PFSK-1 (cell line): ENCODE results near the gene EEF1G.
A peak's percentile ranks its signal among the peaks of the same experiment; 100 is the strongest.

ENCODE experiments used
- FOXP2 ChIP-seq: optimal IDR thresholded peaks from 2 replicates; pipeline ENCODE3; 2011; ENCODE audit warnings: borderline replicate concordance, control low read depth, inconsistent platforms; ENCODE audit not compliant: insufficient read depth; ENCODE audit errors: extremely low read length, extremely low read depth
- POLR2AphosphoS5 ChIP-seq: IDR thresholded peaks from 2 replicates; pipeline ENCODE4 v1.6.1; 2012; ENCODE audit warnings: low read depth, mild to moderate bottlenecking, control low read depth, low read length, moderate library complexity
- REST ChIP-seq, 2 experiments: IDR thresholded peaks; 2 replicates each; pipeline versions ENCODE4 v1.6.1 to v1.8.0; 2011 to 2012; ENCODE audit warnings: low read depth in 2 of 2, low read length in 2 of 2, control low read depth in 1 of 2, inconsistent platforms in 1 of 2, mild to moderate bottlenecking in 1 of 2, moderate library complexity in 1 of 2; ENCODE audit not compliant: insufficient read depth in 1 of 2
- SIN3A ChIP-seq: IDR thresholded peaks from 2 replicates; pipeline ENCODE4 v1.6.1; 2012; ENCODE audit warnings: mild to moderate bottlenecking, low read length, moderate library complexity, borderline replicate concordance; ENCODE audit not compliant: insufficient read depth
- TAF1 ChIP-seq: IDR thresholded peaks from 2 replicates; pipeline ENCODE4 v1.6.1; 2012; ENCODE audit warnings: low read length, control low read depth, borderline replicate concordance; ENCODE audit not compliant: insufficient read depth

EEF1G gene

DNA sequence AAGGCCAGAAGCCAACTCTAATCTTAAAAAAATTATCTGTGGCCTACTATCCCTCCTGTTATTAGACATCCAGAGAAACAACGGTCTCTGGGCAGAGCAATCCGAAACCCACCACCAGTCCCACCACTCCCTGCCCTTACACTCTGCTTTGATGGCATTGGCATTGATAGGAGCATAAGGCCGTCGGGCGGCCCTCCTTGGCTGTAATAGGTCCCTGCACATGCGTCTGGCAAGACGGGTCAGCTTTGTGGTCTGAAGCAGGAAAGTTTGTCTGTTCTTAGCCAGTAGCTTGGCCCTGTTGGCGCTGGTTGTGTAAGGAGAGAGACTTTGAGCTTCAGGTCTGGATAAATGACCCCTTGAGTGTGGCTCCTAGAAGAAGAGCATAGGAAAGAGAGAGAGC is 21.4 kb upstream of the EEF1G start:
- TF ChIP-seq FOXP2, result no peak
- TF ChIP-seq REST (IDR thresholded peaks at IDR 0.05; ENCODE audit: insufficient read depth in 1 of 2, low read depth in 2 of 2, low read length in 2 of 2), result no peak
- TF ChIP-seq POLR2AphosphoS5, result peak; percentile 25; the same call in 1 of the 2 replicates
- no peak for TF ChIP-seq SIN3A

- TF ChIP-seq REST (IDR thresholded peaks at IDR 0.05; ENCODE audit: insufficient read depth in 1 of 2, low read depth in 2 of 2, low read length in 2 of 2), result no peak
- TF ChIP-seq FOXP2, result no peak
- no peak for TF ChIP-seq POLR2AphosphoS5
- no peak for TF ChIP-seq SIN3A
- TF ChIP-seq TAF1, result no peak
Measured at GRCh38 chr11:62593434-62594044, 19.8 kb upstream of the EEF1G start.

GRCh38 chr11:62592989-62593421 is 19.3 kb upstream of the EEF1G start:
- TF ChIP-seq TAF1, result no peak
- no peak for TF ChIP-seq SIN3A
- no peak for TF ChIP-seq POLR2AphosphoS5
- TF ChIP-seq FOXP2, result no peak
- TF ChIP-seq REST (IDR thresholded peaks at IDR 0.05; ENCODE audit: insufficient read depth in 1 of 2, low read depth in 2 of 2, low read length in 2 of 2), result no peak

DNA sequence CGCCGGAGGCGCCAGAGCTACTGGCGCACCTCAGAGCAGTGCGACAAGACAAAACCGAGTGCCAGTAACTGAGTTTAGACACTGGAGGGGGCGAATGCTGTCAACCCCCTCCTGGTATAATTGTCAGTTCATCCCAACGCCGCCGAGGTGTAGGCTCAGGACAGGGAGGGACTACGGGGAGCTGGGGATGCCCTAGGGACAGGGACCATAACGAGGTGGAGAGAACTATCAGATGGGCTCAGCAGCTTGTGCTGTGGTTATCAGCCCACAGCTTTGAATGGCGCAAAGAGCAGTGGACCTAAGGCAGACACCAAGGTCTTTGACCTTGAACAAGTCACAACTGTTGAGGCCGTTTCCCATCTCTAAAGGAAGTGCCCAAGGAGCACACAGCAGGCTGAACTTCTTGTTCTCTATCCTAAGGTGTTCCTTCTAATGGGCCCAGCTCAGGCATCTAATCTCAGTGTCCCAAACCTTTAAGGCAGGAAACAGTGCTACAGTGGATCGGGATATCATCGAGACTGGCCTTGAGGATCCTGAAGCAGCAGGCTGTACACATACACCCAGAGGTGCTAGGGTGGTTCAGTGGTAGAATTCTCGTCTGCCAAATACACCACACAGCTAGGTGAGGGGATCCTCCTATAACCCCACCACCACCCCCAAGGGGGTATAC is 18.6 kb upstream of the EEF1G start:
- no peak for TF ChIP-seq REST (IDR thresholded peaks at IDR 0.05; ENCODE audit: insufficient read depth in 1 of 2, low read depth in 2 of 2, low read length in 2 of 2)
- TF ChIP-seq POLR2AphosphoS5, result no peak
- TF ChIP-seq SIN3A, result no peak
- TF ChIP-seq FOXP2, result no peak
- no peak for TF ChIP-seq TAF1
